SH-SY5Y (cell line): ENCODE measurements around the gene ELMO1.

ENCODE experiments used
- GATA2 ChIP-seq: IDR thresholded peaks from 2 replicates; pipeline ENCODE4 v1.6.1; 2011; ENCODE audit warnings: mild to moderate bottlenecking, low read depth, low read length
- GATA3 ChIP-seq: IDR thresholded peaks from 2 replicates; pipeline ENCODE4 v1.6.1; 2011; ENCODE audit warnings: low read depth, mild to moderate bottlenecking, low read length, moderate library complexity

DNA sequence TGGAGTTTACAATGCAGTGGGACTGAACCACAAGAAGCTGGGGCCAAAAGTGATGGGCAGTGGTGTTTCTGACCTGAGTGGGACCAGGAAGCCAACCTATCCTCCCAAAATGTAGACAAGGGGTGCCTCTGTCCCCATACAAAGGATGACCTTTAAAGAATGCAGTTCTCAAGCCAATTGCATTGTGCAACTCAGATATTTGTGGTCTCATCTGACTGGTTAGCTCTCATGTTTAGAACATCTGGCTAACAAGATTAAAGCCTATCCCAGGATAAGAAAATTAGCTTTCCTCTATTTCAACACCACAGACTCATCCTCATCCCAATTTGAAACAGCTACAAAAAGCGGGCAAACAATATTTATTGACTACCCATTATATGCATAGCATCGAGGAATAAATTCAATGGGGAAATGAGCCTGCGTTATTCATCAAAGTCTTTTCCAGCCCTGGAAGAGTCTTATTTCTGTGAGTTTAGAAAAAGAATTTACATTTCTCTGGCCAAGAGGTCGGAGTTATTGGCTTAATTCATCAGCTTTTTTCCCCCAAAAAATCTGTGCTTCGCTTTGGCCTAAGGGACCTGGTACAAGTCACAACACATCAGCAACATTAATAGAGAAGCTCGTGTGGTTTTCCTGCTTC lies 26.7 kb downstream of the ELMO1 start:
- TF ChIP-seq GATA2 (no peak), GATA3 (no peak)
